Mesenteric fat pad (tissue), 1 donor: ENCODE measurements around the gene KRT79. TPM values are rescaled to one million over a fixed set of nuclear protein-coding genes. Genes with fewer than 3 reads are reported as not detected.
"Not testable (repeated sequence)": the region's sequence is repeated elsewhere in the genome, so short reads cannot be mapped to it uniquely, and the experiment has no call there.

Source experiments
- DNase-seq: peaks from one replicate; pipeline ENCODE4 v3.0.0-alpha.2; 2020; ENCODE audit warnings: low spot score
- long read RNA-seq: library from polyadenylated mRNA; unstranded; transcript quantifications from one replicate; pipeline ENCODE4 v2.0.0, GENCODE V29; 2020
- total RNA-seq: library from RNA; stranded (reverse); fragmentation: NEBNext Ultra II Directional; extraction: Animal tissue kit (Norgen Biotek cat#: 25700); gene quantifications from one replicate; pipeline ENCODE4 v1.2.1, GENCODE V29; 2021
- donor health status: DM: yes; HTN: yes; CAD: no.

The KRT79 gene
- total RNA-seq: 2.4 TPM
- long read RNA-seq, transcript KRT79-202 (7 exons, 1,542 nt): major isoform, 5 of 5 reads
- long read RNA-seq, partial matches to known transcripts: 0 of 5 reads
- long read RNA-seq, other reads (novel, unspliced or antisense): 0 of 5 reads

DNA sequence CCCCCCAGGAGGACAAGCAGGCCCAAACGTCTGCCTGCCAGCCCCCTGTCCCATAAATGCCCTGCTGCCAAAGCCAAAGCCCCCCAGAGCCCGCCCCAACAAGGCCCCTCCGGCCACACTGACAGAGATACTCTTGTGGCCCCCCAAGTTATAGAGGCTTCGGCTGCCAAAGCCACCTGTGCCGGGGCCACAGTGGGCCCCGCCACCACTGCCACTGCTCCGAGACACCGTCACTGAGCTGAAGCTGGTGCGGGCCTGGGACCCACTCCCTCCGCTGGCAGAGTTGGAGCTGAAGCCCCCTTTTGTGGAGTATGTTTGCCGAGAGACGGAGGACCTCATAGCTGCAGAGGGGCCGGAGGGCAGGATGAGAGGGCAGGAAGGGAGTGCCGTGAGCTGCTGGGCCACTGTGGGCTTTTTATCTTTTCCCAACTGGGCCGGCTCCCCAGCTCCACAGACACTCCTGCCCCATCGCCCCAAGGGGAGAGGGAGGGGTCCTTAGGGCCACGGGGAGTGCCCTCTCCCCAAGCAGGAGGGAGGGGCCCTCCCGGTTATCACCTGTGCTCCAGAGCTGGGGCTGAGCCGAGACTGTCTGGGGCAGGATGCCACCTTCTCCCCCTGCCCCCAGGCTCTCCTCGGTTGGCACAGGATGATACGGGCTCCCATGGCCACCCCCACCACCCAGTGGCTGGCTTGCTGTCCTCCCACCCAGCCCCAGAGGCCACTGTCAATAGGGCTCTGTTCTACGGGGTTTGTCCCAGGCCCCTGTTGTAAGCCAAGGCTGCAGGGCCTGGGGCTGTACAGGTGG is at the start of gene KRT79:
Gene KRT79, minus strand, starts transcription at position 390 of the 805 bp plus-strand sequence. Its CDS starts 51 bp downstream, at position 339.
- no peak for DNase-seq

DNA sequence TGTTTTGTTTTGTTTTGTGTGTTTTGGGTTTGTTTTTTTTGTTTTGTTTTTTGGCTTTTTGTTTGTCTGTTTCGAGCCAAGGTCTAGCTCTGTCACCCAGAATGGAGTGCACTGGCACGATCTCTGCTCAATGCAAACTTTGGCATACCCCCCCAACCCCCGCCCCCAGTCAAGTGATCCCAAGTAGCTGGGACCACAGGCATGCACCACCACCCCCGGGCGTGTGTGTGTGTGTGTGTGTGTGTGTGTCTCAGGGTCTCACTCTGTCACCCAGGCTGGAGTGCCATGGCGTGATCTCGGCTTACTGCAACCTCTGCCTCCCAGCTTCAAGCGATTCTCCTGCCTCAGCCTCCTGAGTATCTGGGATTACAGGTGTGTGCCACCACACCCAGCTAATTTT is 46.4 kb upstream of the KRT79 start:
- DNase-seq: not testable (repeated sequence)

DNA sequence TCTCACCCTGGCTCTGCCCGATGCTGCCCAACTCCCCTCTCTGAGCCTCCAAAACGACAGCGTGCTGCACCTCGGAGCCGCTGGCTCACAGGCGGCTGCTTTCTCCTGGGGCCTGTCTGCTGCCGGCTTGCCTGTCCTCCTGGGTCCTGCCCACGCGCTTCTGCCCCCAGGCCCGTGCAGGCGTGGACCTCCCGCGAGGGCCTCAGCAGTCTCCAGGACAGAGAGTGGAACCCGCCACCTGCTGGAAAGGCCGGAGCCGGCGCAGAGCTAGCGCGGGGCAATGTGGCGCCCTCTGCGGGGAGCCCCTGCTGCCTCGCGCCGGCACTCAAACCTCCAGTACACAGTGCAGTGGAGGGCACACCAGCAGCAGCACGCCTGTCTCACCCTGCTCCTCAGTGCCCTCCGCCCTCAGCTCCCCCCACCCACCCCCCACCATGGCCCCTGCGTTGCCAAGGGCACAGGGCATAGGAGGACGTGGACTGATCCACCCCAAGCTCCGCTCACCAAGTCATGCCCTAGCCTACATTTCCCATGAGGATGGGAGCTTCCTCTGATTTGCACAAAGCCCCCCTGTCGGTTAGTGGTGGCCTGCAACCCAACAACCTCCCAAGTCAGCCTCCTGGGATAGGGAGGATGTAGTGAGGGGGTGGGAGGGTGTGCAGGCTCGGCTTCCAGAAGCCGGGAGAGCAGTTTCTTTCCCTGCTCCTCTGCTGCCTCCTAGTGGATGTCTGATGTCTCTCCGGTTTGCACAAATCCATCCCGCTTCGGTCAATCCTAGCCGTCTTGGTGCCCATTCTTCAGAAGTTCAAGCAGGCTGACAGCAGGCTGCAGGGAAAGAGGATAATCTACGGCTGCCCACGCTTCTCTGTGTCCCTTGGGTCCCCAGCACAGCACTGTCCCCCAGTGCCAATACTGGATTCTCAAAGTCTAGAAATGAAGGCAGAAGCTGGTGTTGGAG is 45.6 kb upstream of the KRT79 start:
- no peak for DNase-seq

DNA sequence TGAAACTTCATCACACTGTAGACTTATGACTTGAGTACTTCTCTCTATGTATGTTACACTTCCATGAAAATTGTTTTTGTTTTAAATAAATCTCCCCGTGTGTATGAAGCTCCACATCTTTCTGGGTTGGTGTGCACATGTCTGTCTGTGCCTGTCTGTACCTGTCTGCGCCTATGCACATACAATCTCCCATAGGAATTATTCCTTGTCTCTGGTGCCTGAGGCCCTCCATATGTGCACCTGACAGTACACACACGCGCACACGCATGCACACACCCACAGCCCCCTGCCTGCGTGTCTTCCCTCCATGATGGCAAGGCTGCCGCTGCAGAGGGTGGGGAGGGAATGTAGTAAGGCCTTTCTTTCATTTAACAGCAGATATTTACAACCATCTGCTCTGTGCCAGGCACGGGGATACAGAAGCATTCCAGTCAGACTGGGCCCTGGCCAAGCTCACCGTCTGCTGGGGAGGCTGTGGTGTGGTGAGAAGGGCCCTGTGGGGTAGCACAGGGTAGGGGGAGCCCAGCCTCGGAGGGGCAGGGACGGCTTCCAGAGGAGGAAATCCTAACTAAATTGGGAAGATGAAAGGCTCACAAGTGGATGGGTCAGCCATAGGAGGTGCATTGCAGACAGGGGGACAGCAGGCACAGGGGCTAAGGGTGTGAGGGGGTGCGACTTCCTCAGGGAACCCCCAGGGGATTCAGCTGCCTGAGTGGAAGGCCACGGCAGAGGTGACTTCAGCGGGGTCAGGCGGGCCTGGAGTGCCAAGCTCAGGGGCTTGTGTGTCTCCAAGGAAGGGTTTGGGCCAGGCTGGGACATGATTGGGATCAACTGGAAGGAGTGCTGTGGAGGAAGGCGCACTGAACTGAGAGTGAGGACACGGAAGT is 44.6 kb upstream of the KRT79 start:
- DNase-seq: no peak

DNA sequence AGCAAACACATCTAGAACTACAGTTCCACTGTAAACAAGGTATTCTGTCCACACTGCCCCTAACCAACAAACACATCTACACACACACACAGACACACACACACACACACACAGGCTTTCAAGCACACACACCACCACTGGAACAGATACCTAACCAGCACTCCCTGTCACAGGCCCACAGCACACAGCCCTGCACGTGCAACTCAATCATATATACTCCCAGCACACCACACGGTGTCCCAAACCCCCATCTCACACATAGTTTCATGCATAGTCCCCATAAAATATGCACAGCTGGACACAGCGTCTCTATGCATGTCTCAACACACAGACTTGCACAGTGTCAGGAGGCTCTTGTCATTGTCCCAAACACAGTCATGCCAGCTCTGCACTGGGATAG is 43.1 kb upstream of the KRT79 start:
- no peak for DNase-seq

DNA sequence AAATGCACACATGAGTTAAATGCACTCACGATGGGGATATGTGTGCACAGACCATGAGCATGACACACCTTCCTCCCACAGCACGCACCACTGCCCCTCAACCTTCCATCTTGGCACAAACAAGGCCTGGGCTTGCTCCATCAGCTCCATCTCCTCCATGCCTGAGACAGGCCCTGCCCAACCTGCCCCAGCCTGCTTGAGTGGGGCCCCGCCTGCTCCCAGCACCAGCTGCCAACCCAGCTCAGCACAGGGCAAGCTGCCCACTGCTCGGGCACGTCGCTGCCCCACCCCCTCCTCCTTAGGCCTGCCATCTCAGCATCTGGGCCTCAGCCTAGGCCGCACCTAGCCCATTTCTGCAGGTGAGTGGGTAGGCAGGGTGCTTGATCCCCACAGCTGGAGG is 42.3 kb upstream of the KRT79 start:
- no peak for DNase-seq

DNA sequence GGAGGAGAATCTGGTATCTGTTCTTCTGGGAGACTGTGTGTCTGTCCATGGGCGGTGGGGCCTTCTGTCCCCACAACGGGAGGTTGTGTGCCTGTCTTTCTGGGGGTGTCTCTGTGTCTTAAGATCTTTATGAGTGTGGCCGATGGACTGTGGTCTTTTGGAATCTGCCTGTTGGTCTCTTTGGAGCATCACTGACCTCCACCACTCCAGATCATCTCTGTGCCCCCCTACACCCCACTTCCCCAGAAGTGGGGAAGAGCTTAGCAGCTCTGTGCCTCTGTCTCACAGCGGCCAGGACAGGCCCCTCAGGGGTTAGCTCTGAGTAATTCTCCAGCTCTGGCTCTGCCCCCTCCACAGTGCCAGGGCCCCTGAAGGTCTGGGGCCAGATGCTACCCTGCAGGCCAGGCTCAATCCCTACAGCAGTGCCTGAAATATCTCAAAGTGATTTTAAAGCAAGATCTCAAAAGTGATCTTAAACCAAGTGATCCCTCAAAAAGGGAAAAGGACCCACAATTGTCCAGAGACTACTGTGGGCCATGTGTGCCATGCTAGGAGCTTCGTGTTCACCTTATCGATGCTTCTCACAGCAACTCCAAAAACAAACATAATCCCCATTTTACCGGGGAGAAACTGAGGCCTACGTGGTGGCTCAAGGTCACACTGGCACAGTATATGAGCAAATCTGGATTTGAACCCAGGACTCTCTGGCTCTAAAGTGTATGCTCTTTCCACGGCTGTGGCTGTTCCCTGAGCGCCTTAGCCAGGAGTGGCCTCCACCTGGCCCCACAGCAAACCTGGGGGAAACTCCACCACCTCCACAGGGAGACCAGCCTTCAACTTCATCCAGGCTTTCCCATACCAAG is 40.7 kb upstream of the KRT79 start:
- no peak for DNase-seq

DNA sequence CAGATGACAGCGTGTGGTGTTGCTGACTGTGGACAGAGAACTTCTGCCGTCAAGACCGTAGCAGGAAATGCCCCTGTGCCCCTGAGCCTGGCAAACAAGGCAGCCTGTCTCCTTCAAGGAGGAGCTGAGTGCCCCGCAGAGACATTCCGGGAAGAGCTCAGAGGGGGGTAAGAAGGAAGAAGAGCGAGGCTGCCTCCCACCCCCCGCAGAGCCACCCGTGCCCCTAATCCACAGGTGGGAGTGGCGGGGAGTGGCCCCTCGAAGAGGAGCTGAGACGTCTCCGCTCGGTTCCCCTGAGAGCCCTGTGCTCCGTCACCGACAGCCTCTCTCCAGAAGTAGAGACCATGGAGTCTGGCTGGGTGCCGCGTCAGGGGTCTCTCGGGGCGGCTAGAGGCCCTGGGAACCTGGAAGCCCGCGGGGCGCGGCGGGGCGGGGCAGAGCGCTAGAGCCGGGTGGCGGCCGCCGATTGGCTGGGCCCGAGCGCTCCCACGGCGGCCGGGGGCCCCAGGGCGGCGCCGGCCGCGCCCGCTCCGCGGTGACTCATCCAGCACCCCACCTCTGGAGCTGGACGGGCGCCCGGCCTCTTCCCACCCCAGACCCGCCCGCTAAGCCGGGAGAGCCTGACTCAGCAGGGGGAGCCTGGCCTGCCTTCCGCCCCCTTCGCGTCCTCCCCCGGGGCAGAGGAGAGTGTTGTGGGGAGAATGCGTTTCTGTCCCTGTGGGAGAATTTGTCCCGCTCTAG is 39.9 kb upstream of the KRT79 start:
- peak; percentile 95 for DNase-seq

DNA sequence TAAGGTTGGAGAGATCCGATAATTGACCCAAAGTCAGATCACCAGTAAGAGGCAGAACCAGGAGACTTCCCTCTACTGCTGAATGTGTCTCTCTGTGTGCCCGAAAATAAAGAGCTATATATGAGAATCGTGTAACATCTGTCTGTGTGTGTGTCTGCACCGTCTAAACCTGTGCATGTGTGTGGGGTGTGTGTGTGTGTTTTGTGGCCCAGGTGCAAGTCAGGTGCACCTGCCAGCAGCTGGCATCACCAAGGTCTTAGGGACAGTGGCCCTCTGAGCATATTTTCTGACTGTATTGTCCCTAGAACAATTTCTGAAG is 39.4 kb upstream of the KRT79 start:
- DNase-seq: no peak

DNA sequence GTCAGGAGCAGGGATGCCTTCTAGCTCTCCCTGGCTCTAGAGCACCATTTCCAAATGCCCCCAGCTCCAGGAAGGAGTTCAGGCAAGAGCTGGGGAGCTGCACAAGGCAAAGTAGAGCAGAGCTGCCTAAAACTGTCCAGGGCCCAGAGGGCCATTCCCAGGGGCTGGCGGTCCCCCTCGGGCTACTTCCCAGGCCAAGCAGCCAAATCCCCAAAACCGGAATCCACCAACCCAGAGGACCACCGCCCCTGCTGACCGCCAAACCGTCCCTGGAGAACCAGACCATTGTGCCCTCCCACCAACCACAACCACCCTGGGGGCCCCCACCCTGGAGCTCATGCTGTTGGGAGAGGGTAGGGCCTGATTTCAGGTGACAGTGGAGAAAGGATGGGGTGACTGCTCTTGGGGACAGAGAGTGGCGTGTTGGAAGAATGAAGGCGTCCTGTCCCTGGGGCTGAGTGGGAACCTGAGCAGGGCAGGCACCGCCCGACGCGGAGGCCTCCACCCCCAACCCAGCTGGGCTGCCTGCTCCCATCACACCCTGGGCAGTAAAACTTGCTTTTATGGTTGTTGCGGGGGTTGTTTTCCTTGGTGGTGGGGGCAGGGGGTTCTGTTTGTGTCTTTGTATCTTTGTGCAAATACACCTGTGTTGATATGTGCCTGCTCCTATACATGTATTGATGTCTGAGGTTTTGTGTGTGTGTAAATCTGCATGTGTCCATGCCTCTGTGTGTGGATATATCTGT is 38.7 kb upstream of the KRT79 start:
- no peak for DNase-seq

DNA sequence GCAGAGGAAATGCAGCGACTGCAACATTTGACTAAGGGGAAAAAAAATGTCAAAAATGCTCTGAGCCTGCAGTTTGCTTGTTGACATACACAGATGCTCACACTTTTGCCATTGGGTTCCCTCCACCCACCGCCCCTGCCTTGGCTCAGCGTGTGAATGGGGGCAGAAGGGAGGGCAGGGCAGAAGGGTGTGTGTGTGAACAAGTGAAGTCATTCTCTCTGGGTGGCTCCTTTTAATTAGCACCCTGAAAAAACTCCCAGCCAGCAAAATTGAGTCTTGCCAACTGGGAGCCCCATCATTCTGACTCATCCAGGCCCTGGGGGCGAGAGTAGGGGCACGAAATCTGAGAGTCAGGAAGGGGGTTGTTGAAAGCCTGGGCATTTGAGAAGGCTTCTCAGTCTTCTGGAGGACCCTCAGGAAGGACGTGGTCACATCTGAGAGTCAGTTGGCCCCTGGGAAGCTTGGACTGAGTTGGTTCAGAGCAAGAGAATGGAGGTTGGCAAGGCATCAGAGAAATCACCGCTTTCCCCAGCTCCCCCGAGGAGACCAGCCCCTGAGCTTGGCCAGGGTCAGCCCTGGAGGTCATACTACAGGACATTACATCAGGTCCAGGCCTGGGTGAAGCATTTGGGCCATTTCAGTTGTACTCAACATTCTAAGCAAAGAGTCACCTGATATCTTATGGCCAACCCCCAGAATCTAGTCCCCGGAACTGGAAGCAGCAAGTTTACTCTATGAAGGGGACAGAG is 37.4 kb upstream of the KRT79 start:
- no peak for DNase-seq

DNA sequence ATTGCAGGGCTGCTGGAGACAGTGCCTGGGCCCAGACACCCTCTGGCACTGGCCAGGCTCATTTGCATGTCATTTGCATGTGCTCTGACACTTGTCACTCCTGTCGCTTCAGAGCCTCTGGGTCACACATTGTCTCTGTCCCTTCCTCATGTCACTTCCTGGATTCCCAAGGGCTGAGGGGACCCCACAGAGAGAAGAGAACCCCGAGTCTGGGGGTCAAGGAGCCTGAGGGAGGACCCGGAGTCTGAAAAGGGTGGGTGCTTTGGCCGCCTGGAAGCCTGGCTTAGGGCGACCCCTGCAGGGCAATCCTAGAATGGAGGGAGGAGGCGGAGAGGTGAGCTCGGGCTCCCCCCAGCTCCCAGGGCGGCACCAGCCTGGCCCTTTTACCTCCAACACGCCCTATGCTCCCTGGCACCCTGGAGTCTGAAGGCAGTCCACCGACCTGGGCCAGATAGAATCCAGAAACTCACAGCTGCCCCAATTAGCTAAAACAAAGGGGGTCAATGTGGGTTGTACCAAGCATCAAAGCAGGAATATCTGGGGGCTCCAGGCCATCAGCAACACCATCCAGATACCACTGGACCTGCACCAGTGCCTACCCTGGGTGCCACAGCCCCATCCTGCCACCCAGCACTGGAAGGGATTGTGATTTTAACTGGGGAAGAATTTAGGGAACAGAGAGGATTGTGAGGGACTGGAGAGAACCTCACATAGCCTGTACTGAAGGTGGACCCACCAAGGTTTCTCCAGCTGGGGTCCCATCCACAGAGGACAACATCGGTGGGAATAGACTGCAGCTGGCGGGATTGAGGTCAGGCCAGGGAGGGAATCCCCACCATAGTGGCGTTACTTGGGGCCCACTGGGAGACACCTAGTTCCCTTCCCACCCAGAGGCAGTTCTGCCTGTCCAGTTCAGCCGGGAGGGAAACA is 36.5 kb upstream of the KRT79 start:
- DNase-seq: no peak

DNA sequence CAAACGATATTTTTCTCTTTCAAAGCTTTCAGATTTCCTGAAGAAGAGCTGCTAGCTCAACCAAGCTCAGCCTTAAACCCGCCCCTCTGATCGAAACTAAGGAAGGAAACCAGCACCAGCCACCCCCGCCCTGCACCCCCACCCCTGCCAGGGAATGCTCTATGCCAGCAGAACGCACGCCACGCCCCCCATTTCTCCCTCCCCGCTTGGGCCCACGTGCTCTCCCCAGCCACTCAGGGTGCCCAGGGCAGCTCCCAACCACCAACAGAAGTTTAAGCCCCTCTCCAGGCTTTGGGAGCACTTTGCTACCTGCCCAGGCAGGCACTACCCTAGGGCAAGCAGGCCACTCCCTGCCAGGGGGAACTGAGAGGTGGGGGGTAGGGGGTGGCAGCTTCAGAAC is 33.5 kb upstream of the KRT79 start:
- no peak for DNase-seq

DNA sequence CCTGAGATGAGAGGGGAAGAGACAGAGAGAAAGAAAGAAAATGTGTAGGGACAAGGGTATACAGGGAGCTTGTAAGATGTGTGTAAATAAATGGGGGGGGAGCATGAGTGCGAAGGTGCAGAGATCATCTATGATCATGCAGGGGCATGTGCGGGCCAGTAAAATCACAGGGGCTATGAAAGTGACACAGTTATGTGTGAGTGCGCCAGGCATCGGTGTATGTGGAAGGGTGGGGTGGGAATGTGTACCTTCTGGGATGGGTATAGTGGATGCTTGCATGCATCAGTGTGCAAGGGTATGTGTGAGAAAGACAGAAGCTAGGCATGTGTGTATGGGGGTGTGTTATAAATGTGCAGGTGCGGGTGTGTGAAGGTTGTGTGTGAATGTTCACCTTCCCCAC is 33.0 kb upstream of the KRT79 start:
- no peak for DNase-seq

DNA sequence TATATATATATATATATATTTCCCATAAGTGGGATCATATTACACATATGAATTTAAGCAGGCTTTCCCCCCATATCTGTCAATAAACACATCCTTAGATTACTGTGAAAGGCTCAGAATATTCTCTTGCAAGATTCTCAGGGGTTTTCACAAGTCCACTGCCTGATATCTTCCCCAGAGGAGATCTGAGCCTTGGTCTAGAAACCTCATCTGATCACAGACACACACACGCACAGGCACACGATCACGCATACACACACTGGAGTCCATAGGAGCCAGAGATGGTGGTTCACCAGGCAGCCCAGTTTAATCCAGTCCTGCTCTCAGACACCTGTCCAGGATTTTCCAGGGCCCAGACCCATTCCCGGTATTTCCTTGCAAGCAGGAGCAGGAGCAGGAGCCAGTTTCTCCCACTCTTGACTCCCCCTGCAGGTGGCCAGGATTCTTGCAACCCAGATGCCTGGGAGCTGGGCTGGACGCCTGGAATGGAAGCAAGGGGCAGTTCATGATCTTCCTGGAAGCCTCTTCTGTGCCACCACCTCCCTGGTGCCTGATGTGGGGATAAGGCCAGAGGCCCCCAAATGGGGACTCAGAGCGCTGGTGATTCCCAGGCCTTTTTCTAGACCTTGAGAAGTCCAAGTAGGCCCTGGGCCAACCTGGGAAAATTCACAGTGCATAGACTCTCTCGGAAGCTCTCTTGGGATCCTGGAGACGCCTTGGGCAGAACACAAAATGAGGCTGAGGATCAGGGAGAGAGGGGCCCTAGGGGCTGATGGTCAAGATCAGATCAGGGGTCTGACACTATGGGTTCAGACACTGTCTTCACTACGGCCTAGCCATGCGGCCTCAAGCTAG is 31.2 kb upstream of the KRT79 start:
- DNase-seq: no peak

DNA sequence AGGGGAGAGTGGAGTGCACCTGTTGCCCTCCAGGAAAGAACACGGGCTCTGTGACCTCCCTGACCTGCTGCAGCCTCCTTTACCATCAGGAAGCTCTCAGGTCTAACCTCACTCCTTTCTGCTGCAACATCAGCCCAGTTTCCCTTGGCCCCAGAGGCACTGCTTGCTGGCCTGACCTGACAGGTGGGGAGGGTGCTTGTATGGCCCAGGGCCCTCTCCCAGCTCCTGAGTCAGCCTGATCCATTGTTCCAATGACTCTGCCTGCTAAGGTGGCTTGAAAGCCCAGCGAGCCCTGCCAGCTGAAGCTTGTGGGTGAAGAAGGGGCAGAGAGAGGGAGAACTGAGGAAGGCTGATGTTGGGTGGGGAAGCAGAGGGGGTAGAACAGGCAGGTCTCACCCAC is 27.9 kb upstream of the KRT79 start:
- no peak for DNase-seq
